IMR-90 (cell line): ENCODE data around the gene ADGRG1.

Experiments used
- CEBPB ChIP-seq: IDR thresholded peaks from 2 replicates; pipeline ENCODE4 v1.6.1; 2012; ENCODE audit warnings: low read depth, low read length, improper control_type of control experiment
- CHD1 ChIP-seq: IDR thresholded peaks from 2 replicates; pipeline ENCODE4 v1.6.1; 2012; ENCODE audit warnings: low read depth, low read length, improper control_type of control experiment
- MAFK ChIP-seq: IDR thresholded peaks from 2 replicates; pipeline ENCODE4 v1.6.1; 2012; ENCODE audit warnings: low read depth, low read length, improper control_type of control experiment
- MAZ ChIP-seq: IDR thresholded peaks from 2 replicates; pipeline ENCODE4 v1.6.1; 2012; ENCODE audit warnings: low read depth, mild to moderate bottlenecking, low read length, improper control_type of control experiment, moderate library complexity, borderline replicate concordance
- MXI1 ChIP-seq: IDR thresholded peaks from 2 replicates; pipeline ENCODE4 v1.6.1; 2012; ENCODE audit warnings: low read depth, mild to moderate bottlenecking, low read length, moderate library complexity, borderline replicate concordance
- POLR2A ChIP-seq: IDR thresholded peaks from 2 replicates; pipeline ENCODE4 v1.6.1; 2012; ENCODE audit warnings: mild to moderate bottlenecking, low read depth, low read length
- RCOR1 ChIP-seq: IDR thresholded peaks from 2 replicates; pipeline ENCODE4 v1.6.1; 2012; ENCODE audit warnings: mild to moderate bottlenecking, low read length, improper control_type of control experiment; ENCODE audit not compliant: insufficient replicate concordance
- RFX5 ChIP-seq: IDR thresholded peaks from 2 replicates; pipeline ENCODE4 v1.8.0; 2012; ENCODE audit warnings: low read depth, mild to moderate bottlenecking, low read length, moderate library complexity
- SMC3 ChIP-seq: fragments of 150-350 bp; IDR thresholded peaks from 2 replicates; pipeline ENCODE4 v1.6.1; 2016; ENCODE audit warnings: low read depth, mild to moderate bottlenecking, antibody characterized with exemption, low read length, moderate library complexity
- TF ChIP-seq, protein P1 (sequence below): conservative IDR thresholded peaks from 2 replicates; pipeline ENCODE4 v1.5.1; 2012; ENCODE audit warnings: mild to moderate bottlenecking, low read depth, low read length, improper control_type of control experiment

DNA sequence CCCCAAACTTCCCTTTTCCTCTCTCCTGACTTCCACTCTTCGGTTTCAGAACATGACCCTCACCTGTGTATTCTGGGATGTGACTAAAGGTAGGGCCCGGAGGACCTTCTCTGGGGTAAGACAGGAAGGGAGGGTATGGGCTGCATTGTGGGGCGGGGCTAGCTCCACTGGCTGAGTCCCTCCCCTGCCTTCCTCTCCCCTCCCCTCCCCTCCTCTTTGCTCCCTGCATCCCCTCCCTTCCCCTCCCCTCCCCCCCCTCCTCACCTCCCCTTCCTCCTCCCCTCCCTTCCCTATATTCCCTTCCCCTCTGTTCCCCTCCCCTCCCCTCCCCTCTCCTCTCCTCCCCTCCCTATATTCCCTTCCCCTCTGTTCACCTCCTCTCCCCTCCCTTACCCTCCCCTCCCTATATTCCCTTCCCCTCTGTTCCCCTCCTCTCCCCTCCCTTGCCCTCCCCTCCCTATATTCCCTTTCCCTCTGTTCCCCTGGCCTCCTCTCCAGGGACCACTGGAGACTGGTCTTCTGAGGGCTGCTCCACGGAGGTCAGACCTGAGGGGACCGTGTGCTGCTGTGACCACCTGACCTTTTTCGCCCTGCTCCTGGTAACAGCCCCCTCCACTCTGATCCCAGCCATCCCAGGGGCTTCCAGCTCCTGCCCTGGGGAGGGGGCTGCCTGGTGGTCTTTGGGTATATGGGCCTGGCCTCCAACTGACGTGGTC, 51.5 kb downstream of the ADGRG1 start:
- TF ChIP-seq, protein P1, sequence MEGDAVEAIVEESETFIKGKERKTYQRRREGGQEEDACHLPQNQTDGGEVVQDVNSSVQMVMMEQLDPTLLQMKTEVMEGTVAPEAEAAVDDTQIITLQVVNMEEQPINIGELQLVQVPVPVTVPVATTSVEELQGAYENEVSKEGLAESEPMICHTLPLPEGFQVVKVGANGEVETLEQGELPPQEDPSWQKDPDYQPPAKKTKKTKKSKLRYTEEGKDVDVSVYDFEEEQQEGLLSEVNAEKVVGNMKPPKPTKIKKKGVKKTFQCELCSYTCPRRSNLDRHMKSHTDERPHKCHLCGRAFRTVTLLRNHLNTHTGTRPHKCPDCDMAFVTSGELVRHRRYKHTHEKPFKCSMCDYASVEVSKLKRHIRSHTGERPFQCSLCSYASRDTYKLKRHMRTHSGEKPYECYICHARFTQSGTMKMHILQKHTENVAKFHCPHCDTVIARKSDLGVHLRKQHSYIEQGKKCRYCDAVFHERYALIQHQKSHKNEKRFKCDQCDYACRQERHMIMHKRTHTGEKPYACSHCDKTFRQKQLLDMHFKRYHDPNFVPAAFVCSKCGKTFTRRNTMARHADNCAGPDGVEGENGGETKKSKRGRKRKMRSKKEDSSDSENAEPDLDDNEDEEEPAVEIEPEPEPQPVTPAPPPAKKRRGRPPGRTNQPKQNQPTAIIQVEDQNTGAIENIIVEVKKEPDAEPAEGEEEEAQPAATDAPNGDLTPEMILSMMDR: no peak
- TF ChIP-seq SMC3 (no peak), POLR2A (no peak), MXI1 (no peak), MAFK (no peak), CHD1 (no peak), MAZ (no peak), RCOR1 (no peak), CEBPB (no peak), RFX5 (no peak)
